ENCODE measurements around the gene FXYD5. TPM values are rescaled to one million over a fixed set of nuclear protein-coding genes. Genes with fewer than 3 reads are reported as not detected.

FXYD5 gene, protein sequence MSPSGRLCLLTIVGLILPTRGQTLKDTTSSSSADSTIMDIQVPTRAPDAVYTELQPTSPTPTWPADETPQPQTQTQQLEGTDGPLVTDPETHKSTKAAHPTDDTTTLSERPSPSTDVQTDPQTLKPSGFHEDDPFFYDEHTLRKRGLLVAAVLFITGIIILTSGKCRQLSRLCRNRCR
- 10 to 100 TPM; 11.0 to 52.5 TPM for total RNA-seq
- polyA plus RNA-seq (ENCODE audit: insufficient read length in 2 of 2): 10 to 100 TPM in 1 of 2 donors, 1 to 10 TPM in 1; 9.3 to 32.5 TPM
- long read RNA-seq, donor 1, partial matches to known transcripts: 0 of 6 reads
- long read RNA-seq, donor 1, other reads (novel, unspliced or antisense): 0 of 6 reads
- long read RNA-seq, donor 2, partial matches to known transcripts: 0 of 3 reads
- long read RNA-seq, donor 2, other reads (novel, unspliced or antisense): 0 of 3 reads
- long read RNA-seq, donor 3, partial matches to known transcripts: 0 of 4 reads
- long read RNA-seq, donor 3, other reads (novel, unspliced or antisense): 0 of 4 reads
- long read RNA-seq, donor 4, partial matches to known transcripts: 0 of 5 reads
- long read RNA-seq, donor 4, other reads (novel, unspliced or antisense): 0 of 5 reads

DNA sequence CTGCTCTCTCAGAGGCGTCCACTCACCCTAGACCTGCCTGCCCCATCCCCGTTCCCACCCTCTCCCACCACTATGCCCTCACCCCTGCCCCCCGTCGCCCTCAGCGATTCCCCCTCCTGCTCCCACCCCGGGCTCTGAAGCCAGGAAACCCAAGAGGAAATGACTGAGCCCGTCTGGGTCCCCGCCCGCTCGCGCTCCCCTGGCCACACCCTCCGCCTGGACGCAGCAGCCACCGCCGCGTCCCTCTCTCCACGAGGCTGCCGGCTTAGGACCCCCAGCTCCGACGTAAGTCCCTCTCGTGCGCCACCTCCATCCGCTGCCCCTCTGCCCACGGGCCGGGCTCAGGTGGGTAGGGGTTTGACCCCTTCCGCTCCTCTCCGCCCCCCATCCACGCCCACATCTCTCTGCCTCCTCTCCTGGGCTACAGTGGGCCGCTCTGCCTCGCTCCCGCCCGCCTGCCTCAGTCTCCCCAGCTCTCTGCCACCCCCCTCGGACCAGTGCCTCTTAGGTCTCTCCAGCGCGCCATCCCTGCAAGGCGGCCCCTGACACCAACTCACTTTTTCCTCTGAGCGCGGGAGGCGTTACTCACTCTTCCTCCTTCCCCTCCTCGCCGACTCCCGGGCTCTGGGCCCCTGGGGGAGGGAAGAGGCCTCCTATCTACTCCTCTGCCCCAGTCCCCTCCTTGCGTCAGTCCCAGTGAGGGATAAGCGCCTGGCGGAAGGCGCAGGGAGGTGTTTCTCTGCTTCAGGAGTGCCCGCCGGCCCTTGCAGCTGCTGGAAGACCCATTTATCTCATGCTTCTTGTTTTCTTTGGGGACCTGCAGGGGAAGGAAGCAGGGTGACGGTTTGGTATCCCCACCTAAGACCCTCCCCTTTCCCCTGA is at the start of gene FXYD5:
Gene FXYD5 (plus strand): TSS at position 211 of the 882 bp plus-strand sequence. CDS start 816 bp downstream, outside the sequence.
- Histone ChIP-seq H3K4me3 (ENCODE audit: low read depth, low read length) (peak within 1 kb of the TSS; percentile 45), H3K27ac (ENCODE audit: low read depth, low read length) (no peak within 1 kb of the TSS), H3K36me3 (ENCODE audit: control insufficient read depth, insufficient read depth, low read length) (peaks cover 23% of the 10 kb centered on the region), H3K27me3 (ENCODE audit: control insufficient read depth, insufficient read depth, low read length) (peaks cover 38% of the 10 kb centered on the region), H3K4me1 (ENCODE audit: control insufficient read depth, insufficient read depth, low read length) (peaks cover 20% of the 10 kb centered on the region), H3K9me3 (ENCODE audit: control insufficient read depth, insufficient read depth, low read length) (no peaks in the 10 kb centered on the region)
- 1% methylated on average over 39 of the region's 49 CpGs for WGBS (ENCODE audit: insufficient coverage)
- peak in 1 of 6 donors; percentile 29 for DNase-seq (ENCODE audit: low read depth in 4 of 6, low spot score in 6 of 6)

DNA sequence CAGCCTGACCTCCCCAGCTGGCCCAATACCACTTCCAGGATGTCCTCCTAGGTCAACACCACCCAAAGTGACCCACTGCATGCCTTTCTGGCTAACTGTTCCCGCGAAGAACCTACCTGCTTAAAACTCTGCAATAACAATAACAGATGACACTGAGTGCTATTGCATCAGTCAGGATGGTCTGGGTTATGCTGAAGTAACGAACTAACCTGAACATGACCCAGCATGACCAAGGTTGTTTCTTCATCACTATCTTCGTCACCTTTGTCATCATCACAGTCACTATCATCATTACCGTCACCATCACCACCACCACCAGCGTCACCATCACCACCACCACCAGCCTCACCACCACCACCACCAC is 49.5 kb upstream of the FXYD5 start:
- peaks cover 6% of the 10 kb centered on the region for H3K4me1 ChIP-seq (ENCODE audit: control insufficient read depth, insufficient read depth, low read length)
- H3K27ac ChIP-seq (ENCODE audit: low read depth, low read length): no peak overlapping the region
- no peak for DNase-seq (ENCODE audit: low read depth in 4 of 6, low spot score in 6 of 6)
- 97% methylated on average over 6 of the region's 6 CpGs for WGBS (ENCODE audit: insufficient coverage)
- H3K36me3 ChIP-seq (ENCODE audit: control insufficient read depth, insufficient read depth, low read length): no peaks in the 10 kb centered on the region
- no peaks in the 10 kb centered on the region for H3K27me3 ChIP-seq (ENCODE audit: control insufficient read depth, insufficient read depth, low read length)
- no peaks in the 10 kb centered on the region for H3K9me3 ChIP-seq (ENCODE audit: control insufficient read depth, insufficient read depth, low read length)
- no peak overlapping the region for H3K4me3 ChIP-seq (ENCODE audit: low read depth, low read length)

DNA sequence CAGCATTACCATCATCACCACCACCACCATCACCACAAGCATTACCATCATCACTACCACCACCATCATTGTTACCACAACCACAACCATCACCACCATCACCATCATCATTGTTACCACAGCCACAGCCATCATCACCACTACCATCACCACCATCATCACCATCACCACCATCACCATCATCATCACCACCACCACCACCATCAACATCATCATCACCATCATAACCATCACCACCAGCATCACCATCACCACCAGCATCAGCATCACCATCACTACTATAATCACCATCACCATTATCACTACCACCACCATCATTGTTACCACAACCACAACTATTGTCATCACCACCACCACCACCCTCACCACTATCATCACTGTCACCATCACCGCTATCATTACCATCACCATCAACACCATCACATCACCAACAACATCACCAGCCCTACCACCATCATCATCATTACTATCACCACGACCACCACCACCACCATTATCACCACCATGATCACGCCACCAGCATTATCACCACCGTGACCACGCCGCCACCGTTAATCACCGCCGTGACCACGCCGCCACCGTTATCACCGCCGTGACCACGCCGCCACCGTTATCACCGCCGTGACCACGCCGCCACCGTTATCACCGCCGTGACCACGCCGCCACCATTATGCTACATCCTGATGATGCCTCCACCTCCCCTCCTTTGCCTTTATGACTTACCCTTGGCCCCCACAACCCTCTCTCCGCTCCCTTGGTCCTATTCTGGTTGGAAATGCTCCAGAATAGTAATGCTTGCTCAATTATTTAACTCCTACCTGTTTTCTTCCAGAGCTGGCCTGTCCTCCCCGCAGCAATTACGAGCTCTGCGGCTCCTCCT is 48.9 kb upstream of the FXYD5 start:
- H3K4me1 ChIP-seq (ENCODE audit: control insufficient read depth, insufficient read depth, low read length): peaks cover 6% of the 10 kb centered on the region
- no peaks in the 10 kb centered on the region for H3K36me3 ChIP-seq (ENCODE audit: control insufficient read depth, insufficient read depth, low read length)
- no peak overlapping the region for H3K27ac ChIP-seq (ENCODE audit: low read depth, low read length)
- no peaks in the 10 kb centered on the region for H3K9me3 ChIP-seq (ENCODE audit: control insufficient read depth, insufficient read depth, low read length)
- DNase-seq (ENCODE audit: low read depth in 4 of 6, low spot score in 6 of 6): no peak
- H3K27me3 ChIP-seq (ENCODE audit: control insufficient read depth, insufficient read depth, low read length): no peaks in the 10 kb centered on the region
- H3K4me3 ChIP-seq (ENCODE audit: low read depth, low read length): no peak overlapping the region
- WGBS (ENCODE audit: insufficient coverage): 85% methylated on average over 30 of the region's 30 CpGs

DNA sequence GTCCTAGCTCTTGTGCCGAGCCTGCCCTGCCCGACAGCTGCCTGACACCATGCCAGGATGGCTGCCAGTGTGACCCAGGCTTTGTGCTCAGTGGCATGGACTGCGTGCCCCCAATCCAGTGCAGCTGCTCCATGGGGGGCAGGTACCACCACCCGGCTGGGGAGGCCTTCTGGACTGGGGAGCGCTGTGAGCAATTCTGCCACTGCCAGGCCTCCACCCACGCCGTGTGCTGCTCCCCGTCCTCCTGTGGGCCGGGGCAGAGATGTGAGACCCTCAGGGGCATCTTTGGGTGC is 48.3 kb upstream of the FXYD5 start:
- peaks cover 6% of the 10 kb centered on the region for H3K4me1 ChIP-seq (ENCODE audit: control insufficient read depth, insufficient read depth, low read length)
- no peaks in the 10 kb centered on the region for H3K36me3 ChIP-seq (ENCODE audit: control insufficient read depth, insufficient read depth, low read length)
- H3K27me3 ChIP-seq (ENCODE audit: control insufficient read depth, insufficient read depth, low read length): no peaks in the 10 kb centered on the region
- DNase-seq (ENCODE audit: low read depth in 4 of 6, low spot score in 6 of 6): no peak
- no peaks in the 10 kb centered on the region for H3K9me3 ChIP-seq (ENCODE audit: control insufficient read depth, insufficient read depth, low read length)
- no peak overlapping the region for H3K27ac ChIP-seq (ENCODE audit: low read depth, low read length)
- 89% methylated on average over 9 of the region's 9 CpGs for WGBS (ENCODE audit: insufficient coverage)
- no peak overlapping the region for H3K4me3 ChIP-seq (ENCODE audit: low read depth, low read length)

DNA sequence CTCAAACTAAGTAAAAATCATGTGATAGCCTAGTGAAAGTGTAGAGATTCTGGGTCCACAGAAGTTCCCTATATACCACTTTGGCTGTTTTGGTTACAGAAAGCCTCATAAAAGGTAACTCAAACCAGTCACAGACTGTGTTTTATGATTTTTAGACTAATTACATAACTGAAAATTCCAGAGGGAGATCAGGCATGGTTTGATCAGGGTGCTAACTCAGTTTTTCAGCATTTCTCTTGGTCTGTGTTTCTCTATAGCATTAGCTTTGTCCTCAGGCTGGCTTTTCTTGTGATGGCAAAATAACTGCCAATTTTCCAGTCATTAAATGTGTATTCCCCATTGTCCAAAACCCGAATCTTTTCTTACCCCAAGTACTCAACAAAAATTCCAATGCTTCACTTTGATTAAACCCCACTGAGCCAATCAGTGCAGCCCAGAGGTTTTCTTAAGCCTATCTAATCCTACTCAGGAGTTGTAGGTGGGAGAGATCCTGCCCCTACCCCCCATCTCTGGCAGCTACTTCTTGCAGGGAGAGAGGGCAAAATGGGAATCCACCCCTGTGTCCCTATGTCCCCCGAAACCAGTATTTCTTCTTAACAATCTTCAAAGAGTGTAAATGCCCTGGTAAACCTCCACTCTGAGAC is 47.5 kb upstream of the FXYD5 start:
- H3K27ac ChIP-seq (ENCODE audit: low read depth, low read length): no peak overlapping the region
- H3K27me3 ChIP-seq (ENCODE audit: control insufficient read depth, insufficient read depth, low read length): no peaks in the 10 kb centered on the region
- H3K36me3 ChIP-seq (ENCODE audit: control insufficient read depth, insufficient read depth, low read length): no peaks in the 10 kb centered on the region
- no peak overlapping the region for H3K4me3 ChIP-seq (ENCODE audit: low read depth, low read length)
- DNase-seq (ENCODE audit: low read depth in 4 of 6, low spot score in 6 of 6): no peak
- no CpG with 5 or more reads among the region's 2 CpGs for WGBS (ENCODE audit: insufficient coverage)
- H3K9me3 ChIP-seq (ENCODE audit: control insufficient read depth, insufficient read depth, low read length): no peaks in the 10 kb centered on the region
- peaks cover 13% of the 10 kb centered on the region for H3K4me1 ChIP-seq (ENCODE audit: control insufficient read depth, insufficient read depth, low read length)

DNA sequence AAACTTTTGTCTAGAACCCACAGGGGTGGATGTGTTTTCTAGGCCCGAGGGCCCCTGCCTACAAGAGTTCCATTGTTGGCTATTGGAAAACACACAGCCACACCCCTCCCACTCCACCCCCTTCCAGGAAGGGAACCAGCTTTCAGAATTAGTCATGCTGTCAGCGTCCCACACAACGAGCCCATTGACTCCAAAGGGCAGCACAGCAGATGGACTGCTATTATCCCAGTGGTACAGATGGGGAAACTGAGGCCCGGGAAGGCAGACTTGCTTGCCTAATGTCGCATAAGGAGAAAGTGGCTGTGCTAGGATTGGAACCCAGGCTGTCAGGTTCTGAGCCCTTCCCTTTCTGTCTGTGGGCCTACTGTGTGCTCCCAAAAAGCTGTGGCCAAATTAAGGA is 47.0 kb upstream of the FXYD5 start:
- Histone ChIP-seq H3K36me3 (ENCODE audit: control insufficient read depth, insufficient read depth, low read length) (no peaks in the 10 kb centered on the region), H3K27me3 (ENCODE audit: control insufficient read depth, insufficient read depth, low read length) (no peaks in the 10 kb centered on the region), H3K27ac (ENCODE audit: low read depth, low read length) (peak overlapping the region; percentile 44), H3K4me3 (ENCODE audit: low read depth, low read length) (no peak overlapping the region), H3K4me1 (ENCODE audit: control insufficient read depth, insufficient read depth, low read length) (peaks cover 13% of the 10 kb centered on the region), H3K9me3 (ENCODE audit: control insufficient read depth, insufficient read depth, low read length) (no peaks in the 10 kb centered on the region)
- 8% methylated on average over 3 of the region's 5 CpGs for WGBS (ENCODE audit: insufficient coverage)
- peak in 1 of 6 donors; percentile 28 for DNase-seq (ENCODE audit: low read depth in 4 of 6, low spot score in 6 of 6)

DNA sequence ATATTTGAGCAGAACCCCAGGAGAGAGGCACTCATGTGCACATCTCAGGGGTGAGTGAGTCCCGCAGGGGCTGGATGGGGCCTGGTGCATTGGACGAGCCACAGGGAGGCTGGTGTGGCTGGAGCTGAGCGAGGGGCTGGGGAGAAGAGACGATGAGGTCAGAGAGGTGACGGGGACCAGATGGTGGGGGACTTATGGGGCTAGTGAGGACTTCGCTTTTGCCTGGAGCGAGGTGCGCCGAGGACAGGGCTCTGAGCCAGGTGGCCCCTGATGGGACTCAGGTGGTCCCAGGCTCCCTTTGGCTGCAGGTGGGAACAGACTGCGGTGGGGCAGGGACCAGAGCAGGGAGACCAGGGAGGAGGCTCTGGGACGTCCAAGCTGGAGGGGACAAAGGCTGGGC is 45.8 kb upstream of the FXYD5 start:
- 79% methylated on average over 10 of the region's 11 CpGs for WGBS (ENCODE audit: insufficient coverage)
- Histone ChIP-seq H3K27me3 (ENCODE audit: control insufficient read depth, insufficient read depth, low read length) (no peaks in the 10 kb centered on the region), H3K4me1 (ENCODE audit: control insufficient read depth, insufficient read depth, low read length) (peaks cover 17% of the 10 kb centered on the region), H3K9me3 (ENCODE audit: control insufficient read depth, insufficient read depth, low read length) (no peaks in the 10 kb centered on the region), H3K27ac (ENCODE audit: low read depth, low read length) (no peak overlapping the region), H3K36me3 (ENCODE audit: control insufficient read depth, insufficient read depth, low read length) (no peaks in the 10 kb centered on the region), H3K4me3 (ENCODE audit: low read depth, low read length) (no peak overlapping the region)
- no peak for DNase-seq (ENCODE audit: low read depth in 4 of 6, low spot score in 6 of 6)

DNA sequence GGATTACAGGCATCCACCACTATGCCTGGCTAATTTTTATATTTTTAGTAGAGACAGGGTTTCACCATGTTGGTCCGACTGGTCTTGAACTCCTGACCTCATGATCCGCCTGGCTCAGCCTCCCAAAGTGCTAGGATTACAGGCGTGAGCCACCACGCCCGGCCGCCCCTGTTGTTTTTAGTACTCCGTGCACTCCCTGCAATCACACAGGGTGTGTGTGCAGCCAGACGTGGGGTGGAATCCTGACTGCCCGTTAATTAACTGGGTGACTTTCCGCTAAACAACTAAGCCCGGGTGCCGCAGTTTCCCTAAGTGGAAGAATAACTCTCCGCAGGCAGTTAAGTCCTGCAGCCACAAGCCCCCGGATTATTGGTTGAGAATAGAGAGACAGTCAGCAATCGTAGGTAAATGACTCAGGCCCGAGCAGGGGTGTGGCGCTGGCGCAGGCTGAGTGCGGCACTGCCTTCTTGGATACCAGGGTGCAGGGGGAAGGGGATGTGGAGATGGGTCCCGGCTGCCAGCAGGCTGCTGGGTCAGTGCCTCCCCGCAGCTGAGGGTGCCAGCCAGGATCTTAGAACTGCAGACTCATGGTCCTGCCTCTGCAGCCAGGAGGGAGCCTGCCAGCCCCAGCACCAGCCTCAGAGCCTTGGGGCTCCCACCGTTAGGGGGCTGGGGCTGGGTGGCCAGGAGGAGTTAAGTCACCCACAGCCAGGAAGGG is 45.0 kb upstream of the FXYD5 start:
- peaks cover 21% of the 10 kb centered on the region for H3K4me1 ChIP-seq (ENCODE audit: control insufficient read depth, insufficient read depth, low read length)
- no peaks in the 10 kb centered on the region for H3K36me3 ChIP-seq (ENCODE audit: control insufficient read depth, insufficient read depth, low read length)
- H3K4me3 ChIP-seq (ENCODE audit: low read depth, low read length): no peak overlapping the region
- WGBS (ENCODE audit: insufficient coverage): 80% methylated on average over 19 of the region's 22 CpGs
- DNase-seq (ENCODE audit: low read depth in 4 of 6, low spot score in 6 of 6): no peak
- H3K27ac ChIP-seq (ENCODE audit: low read depth, low read length): no peak overlapping the region
- no peaks in the 10 kb centered on the region for H3K9me3 ChIP-seq (ENCODE audit: control insufficient read depth, insufficient read depth, low read length)
- no peaks in the 10 kb centered on the region for H3K27me3 ChIP-seq (ENCODE audit: control insufficient read depth, insufficient read depth, low read length)

All from spinal cord (tissue), 10 donors.